Ishikawa (cell line): ENCODE measurements around the gene SH3YL1.

ENCODE experiments used
- CEBPB ChIP-seq: IDR thresholded peaks from 2 replicates; pipeline ENCODE4 v1.6.1; 2012
- CREB1 ChIP-seq: IDR thresholded peaks from 2 replicates; pipeline ENCODE4 v1.6.1; 2012; ENCODE audit warnings: low read depth
- EGR1 ChIP-seq: IDR thresholded peaks from 2 replicates; pipeline ENCODE4 v1.6.1; 2012
- EP300 ChIP-seq: IDR thresholded peaks from 2 replicates; pipeline ENCODE4 v1.6.1; 2012; ENCODE audit warnings: borderline replicate concordance
- FOXM1 ChIP-seq: IDR thresholded peaks from 2 replicates; pipeline ENCODE4 v1.6.1; 2012; ENCODE audit warnings: low read depth, borderline replicate concordance
- NFIC ChIP-seq: IDR thresholded peaks from 2 replicates; pipeline ENCODE4 v1.6.1; 2012
- RAD21 ChIP-seq: IDR thresholded peaks from 2 replicates; pipeline ENCODE4 v1.6.1; 2012; ENCODE audit warnings: low read depth
- TAF1 ChIP-seq: IDR thresholded peaks from 2 replicates; pipeline ENCODE4 v1.6.1; 2012; ENCODE audit warnings: low read depth, mild to moderate bottlenecking
- TCF12 ChIP-seq: IDR thresholded peaks from 2 replicates; pipeline ENCODE4 v1.6.1; 2012; ENCODE audit warnings: low read depth
- TEAD4 ChIP-seq: IDR thresholded peaks from 2 replicates; pipeline ENCODE4 v1.6.1; 2012
- YY1 ChIP-seq: IDR thresholded peaks from 2 replicates; pipeline ENCODE4 v1.6.1; 2012; ENCODE audit warnings: low read depth
- ZBTB7A ChIP-seq: IDR thresholded peaks from 2 replicates; pipeline ENCODE4 v1.6.1; 2012; ENCODE audit warnings: low read depth
- TF ChIP-seq, protein P1 (sequence below): IDR thresholded peaks from 2 replicates; pipeline ENCODE4 v1.6.1; 2012
- TF ChIP-seq, protein P2 (sequence below): IDR thresholded peaks from 2 replicates; pipeline ENCODE4 v1.6.1; 2012; ENCODE audit warnings: low read depth, mild to moderate bottlenecking
- TF ChIP-seq, protein P3 (sequence below): IDR thresholded peaks from 2 replicates; pipeline ENCODE4 v1.6.1; 2012

Gene SH3YL1

DNA sequence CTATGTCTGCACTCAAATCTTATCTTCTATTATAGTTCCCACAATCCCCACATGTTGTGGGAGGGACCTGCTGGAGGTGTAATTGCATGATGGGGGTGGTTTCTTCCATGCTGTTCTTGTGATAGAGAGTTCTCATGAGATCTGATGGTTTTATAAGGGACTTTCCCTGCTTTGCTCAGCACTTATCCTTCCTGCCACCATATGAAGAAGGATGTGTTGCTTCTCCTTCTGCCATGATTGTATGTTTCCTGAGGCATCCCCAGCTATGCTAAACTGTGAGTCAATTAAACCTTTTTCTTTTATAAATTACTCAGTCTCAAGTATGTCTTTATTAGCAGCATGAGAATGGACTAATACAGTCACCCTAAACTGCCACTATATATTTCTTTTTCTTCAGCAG is 79.1 kb downstream of the SH3YL1 start:
- TF ChIP-seq, protein P1, sequence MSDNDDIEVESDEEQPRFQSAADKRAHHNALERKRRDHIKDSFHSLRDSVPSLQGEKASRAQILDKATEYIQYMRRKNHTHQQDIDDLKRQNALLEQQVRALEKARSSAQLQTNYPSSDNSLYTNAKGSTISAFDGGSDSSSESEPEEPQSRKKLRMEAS = no peak
- no peak for TF ChIP-seq YY1
- no peak for TF ChIP-seq NFIC
- no peak for TF ChIP-seq TEAD4
- TF ChIP-seq, protein P2, sequence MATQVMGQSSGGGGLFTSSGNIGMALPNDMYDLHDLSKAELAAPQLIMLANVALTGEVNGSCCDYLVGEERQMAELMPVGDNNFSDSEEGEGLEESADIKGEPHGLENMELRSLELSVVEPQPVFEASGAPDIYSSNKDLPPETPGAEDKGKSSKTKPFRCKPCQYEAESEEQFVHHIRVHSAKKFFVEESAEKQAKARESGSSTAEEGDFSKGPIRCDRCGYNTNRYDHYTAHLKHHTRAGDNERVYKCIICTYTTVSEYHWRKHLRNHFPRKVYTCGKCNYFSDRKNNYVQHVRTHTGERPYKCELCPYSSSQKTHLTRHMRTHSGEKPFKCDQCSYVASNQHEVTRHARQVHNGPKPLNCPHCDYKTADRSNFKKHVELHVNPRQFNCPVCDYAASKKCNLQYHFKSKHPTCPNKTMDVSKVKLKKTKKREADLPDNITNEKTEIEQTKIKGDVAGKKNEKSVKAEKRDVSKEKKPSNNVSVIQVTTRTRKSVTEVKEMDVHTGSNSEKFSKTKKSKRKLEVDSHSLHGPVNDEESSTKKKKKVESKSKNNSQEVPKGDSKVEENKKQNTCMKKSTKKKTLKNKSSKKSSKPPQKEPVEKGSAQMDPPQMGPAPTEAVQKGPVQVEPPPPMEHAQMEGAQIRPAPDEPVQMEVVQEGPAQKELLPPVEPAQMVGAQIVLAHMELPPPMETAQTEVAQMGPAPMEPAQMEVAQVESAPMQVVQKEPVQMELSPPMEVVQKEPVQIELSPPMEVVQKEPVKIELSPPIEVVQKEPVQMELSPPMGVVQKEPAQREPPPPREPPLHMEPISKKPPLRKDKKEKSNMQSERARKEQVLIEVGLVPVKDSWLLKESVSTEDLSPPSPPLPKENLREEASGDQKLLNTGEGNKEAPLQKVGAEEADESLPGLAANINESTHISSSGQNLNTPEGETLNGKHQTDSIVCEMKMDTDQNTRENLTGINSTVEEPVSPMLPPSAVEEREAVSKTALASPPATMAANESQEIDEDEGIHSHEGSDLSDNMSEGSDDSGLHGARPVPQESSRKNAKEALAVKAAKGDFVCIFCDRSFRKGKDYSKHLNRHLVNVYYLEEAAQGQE = no peak
- TF ChIP-seq CEBPB = no peak
- no peak for TF ChIP-seq FOXM1

DNA sequence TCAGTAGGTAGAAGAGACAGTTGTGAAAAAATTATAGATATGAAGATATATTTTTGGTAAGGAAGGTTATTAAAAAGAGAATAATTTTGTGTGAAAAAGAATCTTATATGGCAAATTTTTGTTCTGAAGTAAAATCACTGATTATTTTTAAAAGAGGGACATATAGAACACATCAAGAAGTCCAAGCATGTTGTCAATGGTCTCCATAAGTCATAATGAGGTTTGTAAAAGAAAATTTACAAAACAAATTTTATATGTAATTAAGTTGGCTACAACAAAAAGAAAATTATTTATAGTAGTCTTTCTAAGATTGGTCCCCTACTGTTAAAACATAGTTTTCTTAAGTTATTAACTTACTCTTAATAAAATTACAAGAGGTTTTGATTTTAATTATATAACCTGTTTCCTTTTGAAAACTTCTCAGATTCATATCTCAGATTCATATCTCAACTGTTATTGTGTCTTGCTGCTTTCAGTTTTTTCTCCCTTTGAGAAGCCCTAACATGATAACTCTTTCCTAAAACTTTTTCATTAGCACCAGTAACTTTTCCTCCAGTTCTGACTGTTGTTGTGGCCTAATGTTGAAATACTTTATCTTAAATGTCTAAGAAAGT is 81.2 kb downstream of the SH3YL1 start:
- TF ChIP-seq ZBTB7A (no peak), CREB1 (no peak), FOXM1 (no peak), EP300 (no peak), RAD21 (no peak), TAF1 (no peak), TEAD4 (no peak), YY1 (no peak), EGR1 (no peak), TCF12 (no peak), CEBPB (no peak), NFIC (no peak)
- TF ChIP-seq, protein P3, sequence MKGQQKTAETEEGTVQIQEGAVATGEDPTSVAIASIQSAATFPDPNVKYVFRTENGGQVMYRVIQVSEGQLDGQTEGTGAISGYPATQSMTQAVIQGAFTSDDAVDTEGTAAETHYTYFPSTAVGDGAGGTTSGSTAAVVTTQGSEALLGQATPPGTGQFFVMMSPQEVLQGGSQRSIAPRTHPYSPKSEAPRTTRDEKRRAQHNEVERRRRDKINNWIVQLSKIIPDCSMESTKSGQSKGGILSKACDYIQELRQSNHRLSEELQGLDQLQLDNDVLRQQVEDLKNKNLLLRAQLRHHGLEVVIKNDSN = no peak
- TF ChIP-seq, protein P2 = no peak
- TF ChIP-seq, protein P1 = no peak

DNA sequence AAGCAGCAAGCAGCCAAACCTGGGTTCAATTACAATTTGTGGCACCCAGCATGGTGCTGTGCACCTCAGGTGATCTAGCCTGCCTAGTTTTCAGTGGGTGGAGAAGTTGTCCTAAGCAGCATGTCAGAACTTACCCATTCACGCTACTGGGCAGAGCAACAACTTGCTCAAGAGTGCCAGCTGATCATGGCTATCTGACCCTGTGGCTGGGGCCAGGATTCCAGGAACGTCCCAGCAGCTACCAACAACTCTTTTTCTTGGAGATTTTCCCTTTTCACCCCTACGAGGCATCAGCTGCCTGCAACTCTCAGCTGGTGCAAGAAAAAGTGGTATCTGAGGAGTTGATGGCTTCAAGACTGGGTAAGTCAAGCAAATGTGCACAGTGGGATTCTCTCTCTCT is 83.5 kb downstream of the SH3YL1 start:
- TF ChIP-seq RAD21 = no peak
- TF ChIP-seq FOXM1 = no peak
- TF ChIP-seq, protein P1 = no peak
- no peak for TF ChIP-seq CREB1
- TF ChIP-seq, protein P3 = no peak
- no peak for TF ChIP-seq CEBPB
- TF ChIP-seq NFIC = no peak
- no peak for TF ChIP-seq EP300
- TF ChIP-seq YY1 = no peak
- TF ChIP-seq, protein P2 = no peak
- no peak for TF ChIP-seq TAF1
- TF ChIP-seq ZBTB7A = no peak
- TF ChIP-seq TEAD4 = no peak
- TF ChIP-seq EGR1 = no peak
- TF ChIP-seq TCF12 = no peak

DNA sequence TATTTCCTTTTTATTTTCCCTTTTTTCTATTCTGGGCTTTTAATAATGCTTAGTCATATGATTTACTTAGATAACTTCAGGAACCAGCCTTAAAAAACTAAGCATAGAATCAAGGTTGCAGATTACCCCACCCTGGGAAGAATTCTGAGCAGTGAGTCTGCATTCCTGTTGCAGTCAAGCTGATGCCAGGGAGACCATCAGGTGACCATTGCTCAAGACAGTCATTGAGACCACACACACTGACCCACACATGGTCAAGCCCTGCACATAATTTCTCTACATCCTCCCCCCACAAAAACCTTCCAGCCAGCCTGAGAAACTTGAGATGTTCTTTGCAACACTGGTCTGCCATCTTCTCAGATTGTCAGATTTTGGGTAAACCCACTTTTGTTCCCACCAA is 83.9 kb downstream of the SH3YL1 start:
- no peak for TF ChIP-seq EGR1
- no peak for TF ChIP-seq CREB1
- TF ChIP-seq CEBPB = no peak
- TF ChIP-seq NFIC = no peak
- no peak for TF ChIP-seq RAD21
- no peak for TF ChIP-seq ZBTB7A
